GM11168 (cell line): Measurements from ENCODE around the gene GCGR.

ENCODE experiments used
- in situ Hi-C: fragments of 300-500 bp; cut with MboI; formaldehyde crosslinking; loops from one replicate; pipeline ENCODE4 v1.12.0; 2022; ENCODE audit warnings: low sequenced_read_pairs; ENCODE audit not compliant: unreplicated experiment

GCGR gene

GRCh38 chr17:81803728-81804558 is at the start of gene GCGR:
Gene GCGR (plus strand): TSS chr17:81804150. CDS start chr17:81809019, 4,869 bp downstream.
- in situ Hi-C loops: no loop called here

- in situ Hi-C loops: no loop called here
Measured at GRCh38 chr17:81792675-81793615, 11.0 kb upstream of the GCGR start.

GRCh38 chr17:81794074-81794476 is 9.9 kb upstream of the GCGR start:
- in situ Hi-C loops: no loop called here

- in situ Hi-C loops: no loop called here
Measured at GRCh38 chr17:81794509-81794908, 9.4 kb upstream of the GCGR start.

GRCh38 chr17:81801327-81801726 is 2.6 kb upstream of the GCGR start:
- in situ Hi-C loops: no loop called here

- in situ Hi-C loops: no loop called here
Measured at GRCh38 chr17:81802048-81802758, 1.7 kb upstream of the GCGR start.

GRCh38 chr17:81802856-81803643 is 900 bp upstream of the GCGR start:
- in situ Hi-C loops: no loop called here

GRCh38 chr17:81804559-81805399 is 829 bp downstream of the GCGR start:
- in situ Hi-C loops: no loop called here

- in situ Hi-C loops: no loop called here
Measured at GRCh38 chr17:81805707-81806460, 1.9 kb downstream of the GCGR start.

- in situ Hi-C loops: no loop called here
Measured at GRCh38 chr17:81806461-81807209, 2.7 kb downstream of the GCGR start.

- in situ Hi-C loops: no loop called here
Measured at GRCh38 chr17:81807210-81807719, 3.3 kb downstream of the GCGR start.

GRCh38 chr17:81807839-81808238 is 3.9 kb downstream of the GCGR start:
- in situ Hi-C loops: no loop called here

- in situ Hi-C loops: no loop called here
Measured at GRCh38 chr17:81808778-81809555, 5.0 kb downstream of the GCGR start.

- in situ Hi-C loops: no loop called here
Measured at GRCh38 chr17:81809556-81809998, 5.6 kb downstream of the GCGR start.

- in situ Hi-C loops: no loop called here
Measured at GRCh38 chr17:81810476-81810875, 6.5 kb downstream of the GCGR start.

GRCh38 chr17:81810892-81811704 is 7.1 kb downstream of the GCGR start:
- in situ Hi-C loops: no loop called here
